GM21786 (cell line): ENCODE data around the gene ZNF28.
"Not testable (repeated sequence)": the region's sequence is repeated elsewhere in the genome, so short reads cannot be mapped to it uniquely, and the experiment has no call there.

ENCODE experiments used
- ATAC-seq: cut with Tn5 transposase; IDR thresholded peaks from one replicate; pipeline ENCODE4 v1.9.1; 2021; ENCODE audit not compliant: unreplicated experiment

ZNF28 gene

GRCh38 chr19:52782864-52783263 is 38.6 kb downstream of the ZNF28 start:
- ATAC-seq = not testable (repeated sequence)

GRCh38 chr19:52778811-52779210 is 42.6 kb downstream of the ZNF28 start:
- ATAC-seq = no peak

DNA sequence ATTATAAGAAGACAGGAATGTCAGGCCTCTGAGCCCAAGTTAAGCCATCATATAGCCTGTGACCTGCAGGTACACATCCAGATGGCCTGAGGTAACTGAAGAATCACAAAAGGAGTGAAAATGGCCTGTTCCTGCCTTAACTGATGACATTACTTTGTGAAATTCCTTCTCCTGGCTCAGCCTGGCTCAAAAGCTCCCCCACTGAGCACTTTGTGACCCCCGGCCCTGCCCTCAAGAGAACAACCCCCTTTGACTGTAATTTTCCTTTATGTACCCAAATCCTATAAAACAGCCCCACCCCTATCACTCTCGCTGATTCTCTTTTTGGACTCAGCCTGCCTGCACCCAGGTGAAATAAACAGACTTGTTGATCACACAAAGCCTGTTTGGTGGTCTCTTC is 65.0 kb downstream of the ZNF28 start:
- not testable (repeated sequence) for ATAC-seq

- ATAC-seq = no peak
These were observed 71.7 kb downstream of the ZNF28 start for GRCh38 chr19:52749780-52750179.

DNA sequence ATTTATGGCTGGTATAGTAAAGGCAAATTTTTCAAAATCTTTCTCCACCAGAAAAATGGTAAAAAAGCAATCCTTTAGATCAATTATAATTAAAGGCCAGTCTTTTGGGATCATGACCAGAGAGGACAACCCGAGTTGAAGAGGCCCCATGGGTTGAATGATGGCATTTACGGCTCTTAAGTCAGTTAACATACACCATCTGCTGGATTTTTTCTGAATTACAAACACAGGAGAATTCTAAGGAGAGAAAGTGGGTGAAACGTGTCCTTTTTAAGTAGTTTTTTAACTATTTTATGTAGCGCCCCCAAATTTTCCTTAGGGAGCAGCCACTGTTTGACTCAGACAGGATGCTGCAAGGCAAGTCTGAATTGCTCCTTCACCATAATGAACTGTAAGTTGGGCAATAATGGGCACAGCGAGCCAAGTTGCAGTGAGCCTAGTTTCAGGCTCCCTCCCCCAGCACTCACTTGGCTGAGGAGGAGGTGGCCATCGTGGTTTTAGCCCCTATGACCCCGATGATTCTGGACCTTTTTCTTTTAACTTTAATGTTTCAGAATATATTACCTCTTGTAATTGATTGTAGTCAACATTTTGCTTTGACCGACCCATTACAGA is 73.0 kb downstream of the ZNF28 start:
- ATAC-seq = no peak
